HG03571 (cell line): ENCODE measurements around the gene CNKSR3.

Experiments
- ATAC-seq: cut with Tn5 transposase; IDR thresholded peaks from one replicate; pipeline ENCODE4 v1.9.1; 2021; ENCODE audit not compliant: unreplicated experiment

The CNKSR3 gene

GRCh38 chr6:154479771-154480639, 30.5 kb downstream of the CNKSR3 start:
- no peak for ATAC-seq

GRCh38 chr6:154479351-154479769, 31.1 kb downstream of the CNKSR3 start:
- ATAC-seq = no peak

GRCh38 chr6:154478701-154479060, 31.8 kb downstream of the CNKSR3 start:
- no peak for ATAC-seq

GRCh38 chr6:154478021-154478700, 32.3 kb downstream of the CNKSR3 start:
- ATAC-seq = no peak

- no peak for ATAC-seq
Observed at GRCh38 chr6:154476494-154476893, 34.0 kb downstream of the CNKSR3 start.

- no peak for ATAC-seq
Observed at GRCh38 chr6:154474648-154475428, 35.6 kb downstream of the CNKSR3 start.

- ATAC-seq = no peak
Observed at GRCh38 chr6:154473324-154473723, 37.2 kb downstream of the CNKSR3 start.

- no peak for ATAC-seq
Observed at GRCh38 chr6:154471609-154472362, 38.7 kb downstream of the CNKSR3 start.

GRCh38 chr6:154469306-154469935, 41.1 kb downstream of the CNKSR3 start:
- ATAC-seq = no peak

- no peak for ATAC-seq
Observed at GRCh38 chr6:154468760-154469159, 41.7 kb downstream of the CNKSR3 start.

GRCh38 chr6:154466971-154467679, 43.4 kb downstream of the CNKSR3 start:
- ATAC-seq = no peak

- ATAC-seq = no peak
Observed at GRCh38 chr6:154466139-154466538, 44.3 kb downstream of the CNKSR3 start.

GRCh38 chr6:154463573-154464419, 46.7 kb downstream of the CNKSR3 start:
- no peak for ATAC-seq

GRCh38 chr6:154462425-154462824, 48.1 kb downstream of the CNKSR3 start:
- no peak for ATAC-seq

- no peak for ATAC-seq
Observed at GRCh38 chr6:154461348-154461747, 49.1 kb downstream of the CNKSR3 start.

GRCh38 chr6:154460306-154461071, 50.0 kb downstream of the CNKSR3 start:
- no peak for ATAC-seq

- no peak for ATAC-seq
Observed at GRCh38 chr6:154459513-154459912, 51.0 kb downstream of the CNKSR3 start.
